Activated CD8-positive, alpha-beta T cell treated with anti-CD3 and anti-CD28 coated beads, Interleukin-2, amount 10 ng/mL, durations not matched to agents 7 days and 5 days (primary cell): ENCODE measurements around the gene RNF183. TPM values are rescaled to one million over a fixed set of nuclear protein-coding genes. Genes with fewer than 3 reads are reported as not detected.

Experiments used
- ATAC-seq: fragments of 150-1000 bp; cut with Tn5 transposase; one replicate; pipeline ENCODE4 v1.10.0; 2021; ENCODE audit warnings: moderate library complexity
- CTCF ChIA-PET: fragments of 350-600 bp; sonication (Branson Sonifier 250); formaldehyde crosslinking; loops from one replicate; lab custom pipeline; 2021; ENCODE audit warnings: antibody characterized with exemption; lab: Charles Lee
- POLR2A ChIA-PET: fragments of 350-600 bp; sonication (Branson Sonifier 250); formaldehyde crosslinking; loops from one replicate; lab custom pipeline; 2021; ENCODE audit warnings: antibody characterized with exemption; lab: Charles Lee
- DNase-seq: peaks from one replicate; pipeline ENCODE4 v3.0.0-alpha.2; 2020
- H3K27ac Mint-ChIP-seq: one replicate; pipeline ENCODE4 v1.8.0; 2021; ENCODE audit warnings: mild to moderate bottlenecking, mixed read lengths
- H3K27me3 Mint-ChIP-seq: one replicate; pipeline ENCODE4 v1.8.0; 2021; ENCODE audit warnings: low read depth, mixed read lengths
- H3K36me3 Mint-ChIP-seq: one replicate; pipeline ENCODE4 v1.8.0; 2021; ENCODE audit warnings: low read depth, mixed read lengths
- H3K4me1 Mint-ChIP-seq: one replicate; pipeline ENCODE4 v1.8.0; 2021; ENCODE audit warnings: low read depth, mixed read lengths
- H3K4me3 Mint-ChIP-seq: one replicate; pipeline ENCODE4 v1.8.0; 2021; ENCODE audit warnings: mild to moderate bottlenecking, mixed read lengths
- H3K9me3 Mint-ChIP-seq: one replicate; pipeline ENCODE4 v1.8.0; 2022; ENCODE audit warnings: mixed read lengths; ENCODE audit not compliant: insufficient read depth
- total RNA-seq, 2 experiments: library from RNA; stranded (reverse); gene quantifications; one replicate each; pipeline ENCODE4 v1.2.3, GENCODE V29; 2021

RNF183 gene, protein sequence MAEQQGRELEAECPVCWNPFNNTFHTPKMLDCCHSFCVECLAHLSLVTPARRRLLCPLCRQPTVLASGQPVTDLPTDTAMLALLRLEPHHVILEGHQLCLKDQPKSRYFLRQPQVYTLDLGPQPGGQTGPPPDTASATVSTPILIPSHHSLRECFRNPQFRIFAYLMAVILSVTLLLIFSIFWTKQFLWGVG
- not detected for total RNA-seq

DNA sequence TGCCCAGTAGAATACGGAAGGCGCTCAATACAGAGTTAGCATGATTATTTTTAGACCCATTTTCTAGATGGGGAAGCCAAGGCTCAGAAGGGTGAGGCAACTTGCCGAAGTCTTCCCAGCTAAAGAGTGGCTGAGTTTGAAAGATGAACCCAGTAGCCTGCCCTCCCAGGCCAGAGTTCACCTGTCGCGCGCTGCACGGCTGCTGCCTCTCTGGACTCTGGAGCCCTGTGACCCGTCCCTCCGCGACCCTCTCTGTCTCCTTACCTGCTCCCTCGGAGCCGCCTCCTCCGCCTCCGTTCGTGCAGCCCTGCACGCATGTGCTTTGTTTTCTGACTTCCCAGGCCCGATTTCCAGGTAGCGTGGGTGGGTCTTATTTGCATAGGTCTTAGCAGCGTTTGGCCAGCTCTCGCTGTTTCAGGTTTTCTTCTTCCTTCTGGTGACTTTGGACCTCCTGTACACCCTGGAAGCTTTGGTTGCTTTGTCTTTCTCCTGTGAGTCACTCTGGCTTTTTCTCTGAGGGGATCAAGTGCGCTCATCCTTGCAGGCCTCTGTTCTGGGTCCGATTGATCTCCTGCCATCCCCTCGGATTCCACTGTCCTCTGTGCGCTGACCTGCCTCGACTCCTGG lies at the start of gene RNF183:
Gene RNF183 (minus strand): TSS at position 585 of the 627 bp plus-strand sequence. CDS start 5,192 bp downstream, outside the sequence.
- H3K36me3 Mint-ChIP-seq, result no peaks in the 10 kb centered on the region
- no peak within 1 kb of the TSS for H3K27ac Mint-ChIP-seq
- no peak within 1 kb of the TSS for H3K4me3 Mint-ChIP-seq
- no peaks in the 10 kb centered on the region for H3K9me3 Mint-ChIP-seq
- peaks cover 11% of the 10 kb centered on the region for H3K27me3 Mint-ChIP-seq
- ATAC-seq, result no peak
- H3K4me1 Mint-ChIP-seq, result peaks cover 3% of the 10 kb centered on the region
- CTCF ChIA-PET, result no interaction called here
- DNase-seq, result no peak
- POLR2A ChIA-PET, result no interaction called here

DNA sequence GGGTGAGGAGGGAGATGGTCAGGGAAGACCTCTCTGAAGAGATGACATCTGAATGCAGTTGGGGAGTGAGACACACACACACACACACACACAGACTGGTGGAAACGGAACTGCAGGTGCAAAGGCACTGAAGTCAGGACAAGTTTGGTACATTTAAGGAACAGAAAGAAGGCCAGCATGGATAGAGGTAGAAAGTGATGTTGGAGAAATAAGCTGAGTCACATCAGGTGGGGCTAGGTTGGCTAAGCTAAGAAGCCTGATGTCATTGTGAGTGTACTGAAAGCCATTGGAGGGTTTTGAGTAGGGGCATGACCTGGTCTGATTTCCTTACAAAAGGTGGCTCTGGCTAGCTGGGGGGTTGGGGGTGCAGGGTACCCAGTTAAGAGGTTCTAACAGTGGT lies 49.2 kb upstream of the RNF183 start:
- Mint-ChIP-seq H3K9me3 (no peaks in the 10 kb centered on the region), H3K4me3 (no peak overlapping the region), H3K27me3 (no peaks in the 10 kb centered on the region), H3K27ac (no peak overlapping the region), H3K36me3 (no peaks in the 10 kb centered on the region), H3K4me1 (peaks cover 26% of the 10 kb centered on the region)
- CTCF ChIA-PET, result interaction anchor here (2.8 kb wide), 1 partner anchor 49 kb away, joined by 15 read pairs; the partner anchor contains the start of gene ALAD
- DNase-seq (no peak), ATAC-seq (no peak)
- POLR2A ChIA-PET, result no interaction called here

DNA sequence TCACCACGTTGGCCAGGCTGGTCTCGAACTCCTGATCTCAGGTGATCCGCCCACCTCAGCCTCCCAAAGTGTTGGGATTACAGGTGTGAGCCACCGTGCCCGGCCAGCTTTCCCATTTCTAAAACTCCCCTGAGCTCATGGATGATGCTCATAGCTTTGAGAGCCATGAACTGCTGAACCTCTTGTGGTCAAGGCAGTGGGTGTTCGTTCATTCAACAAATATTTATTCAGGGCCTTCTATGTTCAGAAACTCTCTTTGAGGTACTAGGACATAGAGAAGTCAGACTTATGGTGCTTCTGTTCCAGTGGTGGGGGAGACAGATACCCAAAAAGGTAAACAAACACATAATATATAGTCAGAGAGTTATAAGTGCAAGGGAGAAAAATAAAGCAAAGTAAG lies 48.8 kb upstream of the RNF183 start:
- no peak overlapping the region for H3K27ac Mint-ChIP-seq
- no peak for DNase-seq
- no peaks in the 10 kb centered on the region for H3K9me3 Mint-ChIP-seq
- no peak overlapping the region for H3K4me3 Mint-ChIP-seq
- H3K36me3 Mint-ChIP-seq, result no peaks in the 10 kb centered on the region
- H3K4me1 Mint-ChIP-seq, result peaks cover 26% of the 10 kb centered on the region
- ChIA-PET CTCF (interaction anchor here (1.0 to 3.7 kb wide), 4 partner anchors 12 to 77 kb away, joined by 3 to 16 read pairs (median 14); partner anchors contain the start of genes ALAD, CDC26, PRPF4 and WDR31), POLR2A (no interaction called here)
- no peaks in the 10 kb centered on the region for H3K27me3 Mint-ChIP-seq
- ATAC-seq, result no peak

DNA sequence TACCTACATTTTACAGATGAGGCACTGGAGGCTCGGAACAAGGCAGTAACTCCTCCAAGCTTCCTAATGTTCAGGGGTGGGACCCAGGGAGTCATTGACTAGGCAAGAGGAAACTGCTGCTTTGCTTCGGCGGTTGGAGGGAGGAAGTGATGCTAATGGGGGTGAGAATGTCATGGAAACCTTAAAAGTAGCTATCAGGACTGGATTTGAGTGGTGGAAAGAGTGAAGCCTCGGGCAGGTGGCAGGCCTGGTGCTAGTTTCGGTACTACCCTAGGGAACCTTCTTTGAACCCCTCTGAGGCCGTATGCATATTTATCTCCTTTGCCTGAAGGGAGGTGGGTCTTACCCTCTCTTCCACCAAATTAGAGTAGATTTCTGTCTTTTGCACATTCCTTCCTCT lies 47.8 kb upstream of the RNF183 start:
- CTCF ChIA-PET, result interaction anchor here (0.7 to 3.7 kb wide), 7 partner anchors 9 to 241 kb away, joined by 3 to 16 read pairs (median 5); partner anchors contain the start of genes ALAD, CDC26, PRPF4 and WDR31
- Mint-ChIP-seq H3K4me1 (peaks cover 26% of the 10 kb centered on the region), H3K4me3 (peak overlapping the region; percentile 78), H3K27me3 (no peaks in the 10 kb centered on the region), H3K36me3 (no peaks in the 10 kb centered on the region), H3K27ac (peak overlapping the region; percentile 48), H3K9me3 (no peaks in the 10 kb centered on the region)
- DNase-seq, result peak; percentile 64
- ATAC-seq, result peak; percentile 47
- POLR2A ChIA-PET, result interaction anchor here (0.6 to 2.3 kb wide), 6 partner anchors 10 to 76 kb away, joined by 3 to 14 read pairs (median 8); partner anchors contain the start of genes ALAD, C9orf43, CDC26 and HDHD3

DNA sequence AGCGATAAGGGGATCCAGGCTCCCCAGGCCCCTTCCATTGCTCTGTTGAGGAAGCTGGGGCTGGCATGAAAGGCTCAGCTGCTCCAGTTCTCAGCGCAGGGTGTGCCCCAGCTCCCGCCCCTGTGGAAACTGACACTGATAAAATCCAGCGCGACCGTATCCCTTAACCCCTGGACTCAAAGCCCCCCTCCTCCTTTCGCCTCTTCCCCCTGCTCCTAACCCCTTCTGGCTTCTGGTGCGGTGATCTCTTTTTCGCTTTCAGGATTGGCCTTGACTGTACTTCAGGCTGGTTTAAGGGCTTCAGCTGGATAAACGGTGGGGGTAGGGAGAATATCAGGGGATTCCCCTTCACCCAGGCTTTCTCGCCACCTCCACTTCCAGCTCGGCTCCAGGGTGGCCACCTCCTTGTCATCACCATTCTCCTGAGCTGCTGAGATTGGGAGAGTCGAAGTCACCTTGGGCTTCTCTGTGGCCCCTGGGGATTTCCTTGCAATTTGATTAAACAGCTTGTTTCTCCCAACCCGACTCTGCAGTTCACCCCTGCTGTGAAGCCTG lies 47.0 kb upstream of the RNF183 start:
- peaks cover 30% of the 10 kb centered on the region for H3K4me1 Mint-ChIP-seq
- peak overlapping the region; percentile 78 for H3K4me3 Mint-ChIP-seq
- ChIA-PET POLR2A (interaction anchor here (1.1 to 2.3 kb wide), 5 partner anchors 10 to 75 kb away, joined by 4 to 14 read pairs (median 8); partner anchors contain the start of genes ALAD, C9orf43, CDC26 and HDHD3), CTCF (interaction anchor here (1.1 to 3.7 kb wide), 7 partner anchors 8 to 241 kb away, joined by 3 to 16 read pairs (median 8); partner anchors contain the start of genes ALAD, CDC26, PRPF4 and WDR31)
- no peaks in the 10 kb centered on the region for H3K27me3 Mint-ChIP-seq
- H3K36me3 Mint-ChIP-seq, result no peaks in the 10 kb centered on the region
- ATAC-seq (peak; percentile 13), DNase-seq (peak; percentile 27)
- H3K9me3 Mint-ChIP-seq, result no peaks in the 10 kb centered on the region
- peak overlapping the region; percentile 58 for H3K27ac Mint-ChIP-seq

DNA sequence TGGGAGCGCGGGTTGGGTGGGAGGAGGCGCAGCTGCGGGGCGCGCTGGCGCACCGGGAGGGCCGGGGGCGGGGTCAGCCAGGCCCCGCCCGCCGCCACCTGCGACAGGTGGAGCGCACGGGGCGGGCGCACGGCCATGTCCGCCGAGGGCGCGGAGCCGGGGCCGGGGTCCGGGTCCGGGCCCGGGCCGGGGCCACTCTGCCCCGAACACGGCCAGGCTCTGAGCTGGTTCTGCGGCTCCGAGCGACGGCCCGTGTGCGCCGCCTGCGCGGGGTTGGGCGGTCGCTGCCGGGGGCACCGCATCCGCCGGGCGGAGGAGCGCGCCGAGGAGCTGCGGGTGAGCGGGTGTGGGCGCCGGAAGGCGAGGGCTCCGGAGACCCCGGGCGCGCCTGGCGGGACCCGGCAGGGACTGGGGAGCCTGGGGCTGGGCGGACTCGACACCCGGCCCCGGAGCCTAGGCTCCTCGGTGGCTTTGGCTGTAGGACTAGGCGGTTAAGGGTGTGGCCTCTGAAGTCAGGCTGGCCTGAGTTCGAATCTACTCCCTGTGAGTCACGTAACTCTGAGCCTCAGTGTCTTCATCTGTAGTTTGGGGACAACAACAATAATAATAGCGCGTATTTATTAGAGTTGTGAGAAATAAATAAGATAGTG lies 46.4 kb upstream of the RNF183 start, which contains the start of gene BSPRY:
Gene BSPRY (plus strand): TSS at position 97 of the 650 bp plus-strand sequence. CDS start 39 bp downstream, at position 136.
- Mint-ChIP-seq H3K27me3 (no peaks in the 10 kb centered on the region), H3K9me3 (no peaks in the 10 kb centered on the region), H3K4me1 (peaks cover 30% of the 10 kb centered on the region), H3K36me3 (no peaks in the 10 kb centered on the region), H3K27ac (peak within 1 kb of the TSS; percentile 63), H3K4me3 (peak within 1 kb of the TSS; percentile 78)
- ChIA-PET POLR2A (interaction anchor here (0.5 to 2.3 kb wide), 5 partner anchors 9 to 632 kb away, joined by 3 to 14 read pairs (median 8); partner anchors contain the start of genes ALAD, C9orf43, CDC26 and INIP), CTCF (interaction anchor here (1.1 to 3.7 kb wide), 5 partner anchors 9 to 242 kb away, joined by 3 to 16 read pairs (median 8); partner anchors contain the start of genes ALAD and WDR31)
- ATAC-seq, result peak; percentile 71
- DNase-seq, result peak; percentile 58

DNA sequence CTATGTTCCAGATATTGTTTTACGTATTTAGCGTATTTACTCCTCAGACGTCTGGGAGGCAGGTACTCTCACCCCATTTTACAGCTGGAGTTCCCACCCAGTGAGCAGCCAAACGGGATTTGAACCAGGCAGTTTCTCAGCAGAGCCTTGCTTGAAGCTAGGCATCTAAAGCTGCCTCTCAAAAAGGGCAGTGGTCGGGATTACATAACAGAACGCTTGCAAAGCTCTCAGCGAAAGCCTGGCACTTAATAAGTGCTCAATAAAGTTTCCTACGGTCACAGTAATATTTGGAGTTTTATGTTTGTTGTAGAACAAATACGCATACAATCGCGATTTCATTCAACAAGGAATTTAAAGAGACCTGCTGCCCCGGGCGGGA lies 45.9 kb upstream of the RNF183 start:
- POLR2A ChIA-PET, result interaction anchor here (0.5 to 2.3 kb wide), 4 partner anchors 16 to 631 kb away, joined by 3 to 8 read pairs (median 6); partner anchors contain the start of genes ALAD, CDC26, INIP and PRPF4
- Mint-ChIP-seq H3K27ac (peak overlapping the region; percentile 63), H3K36me3 (no peaks in the 10 kb centered on the region), H3K4me1 (peaks cover 30% of the 10 kb centered on the region), H3K27me3 (no peaks in the 10 kb centered on the region), H3K4me3 (peak overlapping the region; percentile 77), H3K9me3 (no peaks in the 10 kb centered on the region)
- ATAC-seq (no peak), DNase-seq (no peak)
- CTCF ChIA-PET, result interaction anchor here (1.0 to 3.7 kb wide), 4 partner anchors 9 to 309 kb away, joined by 3 to 16 read pairs (median 6); partner anchors contain the start of gene WDR31

DNA sequence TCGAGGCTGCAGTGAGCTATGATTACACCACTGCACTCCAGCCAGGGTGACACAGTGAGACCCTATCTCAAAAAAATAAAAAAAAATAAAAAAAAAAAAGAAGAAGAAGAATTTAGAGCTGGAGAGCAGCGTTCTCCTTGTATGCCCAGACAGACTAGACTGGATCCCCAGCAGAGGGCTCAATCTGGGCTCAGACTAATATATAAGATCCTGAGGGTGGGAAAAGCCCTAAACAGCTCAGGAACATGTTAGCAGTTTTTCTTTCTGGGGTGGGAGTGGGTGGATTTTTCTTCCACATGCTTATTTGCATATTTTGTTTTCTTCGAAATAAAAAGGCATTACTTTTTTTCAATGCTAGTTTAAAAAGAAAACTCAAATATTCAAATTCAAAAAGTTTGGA lies 45.3 kb upstream of the RNF183 start:
- no peaks in the 10 kb centered on the region for H3K9me3 Mint-ChIP-seq
- DNase-seq (no peak), ATAC-seq (no peak)
- POLR2A ChIA-PET, result interaction anchor here (0.6 to 2.3 kb wide), 3 partner anchors 16 to 73 kb away, joined by 3 to 7 read pairs (median 5); partner anchors contain the start of genes C9orf43, CDC26, POLE3 and PRPF4
- no peaks in the 10 kb centered on the region for H3K36me3 Mint-ChIP-seq
- no peak overlapping the region for H3K27ac Mint-ChIP-seq
- peaks cover 33% of the 10 kb centered on the region for H3K4me1 Mint-ChIP-seq
- CTCF ChIA-PET, result interaction anchor here (1.0 to 3.7 kb wide), 4 partner anchors 8 to 309 kb away, joined by 3 to 16 read pairs (median 6); partner anchors contain the start of genes CDC26, PRPF4 and WDR31
- H3K4me3 Mint-ChIP-seq, result no peak overlapping the region
- H3K27me3 Mint-ChIP-seq, result no peaks in the 10 kb centered on the region

DNA sequence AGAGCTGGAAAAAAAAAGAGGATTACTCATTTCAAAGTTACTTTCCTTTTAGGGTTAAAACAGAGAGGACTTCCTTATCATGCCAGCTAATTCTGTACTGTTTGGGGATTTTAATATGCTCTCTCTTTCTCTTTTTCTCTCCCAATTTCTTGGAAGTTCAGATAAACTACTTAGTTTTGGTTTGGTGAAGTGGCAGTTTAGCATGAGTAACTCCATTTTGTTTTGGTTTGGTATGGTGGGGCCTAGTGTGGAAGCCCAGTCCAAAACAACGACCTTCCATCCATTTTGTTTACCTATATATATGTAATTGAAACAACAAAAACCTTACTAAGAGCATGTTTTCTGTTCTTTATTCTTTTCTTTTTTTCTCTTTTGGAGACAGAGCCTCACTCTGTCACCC lies 42.5 kb upstream of the RNF183 start:
- Mint-ChIP-seq H3K36me3 (no peaks in the 10 kb centered on the region), H3K27ac (no peak overlapping the region), H3K9me3 (no peaks in the 10 kb centered on the region), H3K4me3 (no peak overlapping the region), H3K4me1 (peaks cover 35% of the 10 kb centered on the region), H3K27me3 (no peaks in the 10 kb centered on the region)
- ChIA-PET POLR2A (no interaction called here), CTCF (interaction anchor here (1.4 to 1.5 kb wide), 2 partner anchors 71 to 72 kb away, joined by 3 read pairs; no protein-coding TSS in a partner anchor)
- ATAC-seq (no peak), DNase-seq (no peak)

DNA sequence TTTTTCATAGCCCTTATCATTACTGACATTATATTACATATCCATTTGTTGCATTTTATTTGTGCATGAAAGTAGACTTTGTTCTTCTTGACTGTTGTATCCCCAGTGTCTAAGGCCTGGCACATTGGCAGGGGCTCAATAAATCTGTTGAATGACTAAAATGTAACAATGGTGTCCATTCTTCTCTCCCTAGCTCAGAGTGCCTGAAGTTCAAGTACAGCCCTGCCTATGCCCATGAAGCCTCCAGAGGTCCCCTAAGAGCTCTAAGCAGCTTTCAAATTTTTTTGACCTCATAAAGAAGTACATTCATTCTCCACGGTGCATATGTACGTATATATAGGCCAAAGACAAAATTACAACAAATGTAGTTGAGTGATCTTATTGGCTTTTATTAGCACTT lies 42.0 kb upstream of the RNF183 start:
- Mint-ChIP-seq H3K4me3 (no peak overlapping the region), H3K27me3 (no peaks in the 10 kb centered on the region), H3K4me1 (peaks cover 35% of the 10 kb centered on the region), H3K36me3 (no peaks in the 10 kb centered on the region), H3K27ac (no peak overlapping the region), H3K9me3 (no peaks in the 10 kb centered on the region)
- ATAC-seq (no peak), DNase-seq (no peak)
- ChIA-PET POLR2A (no interaction called here), CTCF (interaction anchor here (1.5 kb wide), 1 partner anchor 71 kb away, joined by 3 read pairs; no protein-coding TSS in a partner anchor)
